HL-60 (cell line): ENCODE data around the gene ALG6.

ENCODE experiments used
- CTCF ChIP-seq: IDR thresholded peaks from one replicate; pipeline ENCODE4 v1.5.1; 2011; ENCODE audit warnings: low read length, control low read depth, inconsistent platforms; ENCODE audit not compliant: insufficient read depth
- GABPA ChIP-seq: IDR thresholded peaks from 2 replicates; pipeline ENCODE4 v1.6.1; 2012; ENCODE audit warnings: low read depth
- POLR2AphosphoS5 ChIP-seq: IDR thresholded peaks from 2 replicates; pipeline ENCODE4 v1.6.1; 2012; ENCODE audit warnings: low read depth
- REST ChIP-seq: IDR thresholded peaks from 2 replicates; pipeline ENCODE4 v1.6.1; 2012; ENCODE audit warnings: low read depth; ENCODE audit not compliant: insufficient replicate concordance

- TF ChIP-seq CTCF (no peak), REST (no peak), POLR2AphosphoS5 (no peak), GABPA (no peak)
Measured at GRCh38 chr1:63324779-63325119, 42.7 kb upstream of the ALG6 start.
